LNCaP clone FGC (cell line): ENCODE data around the gene MAD1L1.
"Not testable (repeated sequence)": the region's sequence is repeated elsewhere in the genome, so short reads cannot be mapped to it uniquely, and the experiment has no call there.

Source experiments
- DNase-seq: peaks from one replicate; pipeline ENCODE4 v3.0.0-alpha.2; 2011; ENCODE audit warnings: low read depth
- H3K4me3 ChIP-seq: 2 replicates; pipeline ENCODE4 v1.5.1; 2011; ENCODE audit warnings: mild to moderate bottlenecking, low read depth, low read length, control low read depth
- CTCF ChIP-seq: IDR thresholded peaks from 2 replicates; pipeline ENCODE4 v1.5.1; 2012; ENCODE audit warnings: mild to moderate bottlenecking; ENCODE audit not compliant: control insufficient read depth, insufficient read depth; ENCODE audit errors: extremely low read depth

MAD1L1 gene

GRCh38 chr7:2063563-2064260, 169.0 kb downstream of the MAD1L1 start:
- DNase-seq: no peak
- H3K4me3 ChIP-seq: no peak overlapping the region
- no peak for TF ChIP-seq CTCF

GRCh38 chr7:2062648-2063047, 170.1 kb downstream of the MAD1L1 start:
- H3K4me3 ChIP-seq: no peak overlapping the region
- no peak for TF ChIP-seq CTCF
- no peak for DNase-seq

GRCh38 chr7:2060701-2061100, 172.0 kb downstream of the MAD1L1 start:
- TF ChIP-seq CTCF: no peak
- no peak for DNase-seq
- H3K4me3 ChIP-seq: no peak overlapping the region

GRCh38 chr7:2059964-2060700, 172.6 kb downstream of the MAD1L1 start:
- DNase-seq: no peak
- no peak for TF ChIP-seq CTCF

GRCh38 chr7:2058246-2058645, 174.5 kb downstream of the MAD1L1 start:
- DNase-seq, H3K4me3 ChIP-seq: not testable (repeated sequence)

More at GRCh38 chr7:2059964-2060700, 172.6 kb downstream of the MAD1L1 start:
- no peak overlapping the region for H3K4me3 ChIP-seq

GRCh38 chr7:2055956-2056355, 176.8 kb downstream of the MAD1L1 start:
- no peak for TF ChIP-seq CTCF
- no peak overlapping the region for H3K4me3 ChIP-seq

GRCh38 chr7:2054927-2055326, 177.8 kb downstream of the MAD1L1 start:
- no peak for DNase-seq
- no peak overlapping the region for H3K4me3 ChIP-seq
- TF ChIP-seq CTCF: no peak

More at GRCh38 chr7:2055956-2056355, 176.8 kb downstream of the MAD1L1 start:
- no peak for DNase-seq
